Activated CD4-positive, alpha-beta T cell treated with anti-CD3 and anti-CD28 coated beads, Interleukin-2, Interleukin-4, amounts not matched to agents 100 ng/mL and 50 ng/mL, durations not matched to agents 16 hours and 8 hours (primary cell): ENCODE results near the gene MPDZ.

Experiments
- DNase-seq: peaks from one replicate; pipeline ENCODE4 v3.0.0-alpha.2; 2020; ENCODE audit warnings: low spot score

Gene MPDZ

GRCh38 chr9:13083366-13083765 is 196.1 kb downstream of the MPDZ start:
- DNase-seq = no peak

DNA sequence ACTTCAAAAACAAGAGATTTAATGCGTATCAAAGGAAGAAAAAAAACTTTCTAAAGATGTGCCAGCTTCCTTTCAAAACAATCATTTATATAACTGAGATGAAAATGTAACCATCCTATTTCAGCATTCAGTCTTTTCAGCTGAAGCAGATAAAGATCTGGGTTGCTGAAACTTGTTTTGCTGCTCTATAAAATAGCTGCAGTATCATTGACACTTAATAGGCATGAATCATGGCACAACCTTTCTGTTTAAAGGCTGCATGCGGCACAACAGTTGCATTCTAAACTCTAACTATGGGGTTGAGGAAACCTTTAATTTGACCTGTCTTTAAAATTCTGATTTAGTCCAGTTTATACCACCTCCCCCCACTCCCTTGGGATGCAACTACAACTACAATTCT is 196.7 kb downstream of the MPDZ start:
- no peak for DNase-seq

DNA sequence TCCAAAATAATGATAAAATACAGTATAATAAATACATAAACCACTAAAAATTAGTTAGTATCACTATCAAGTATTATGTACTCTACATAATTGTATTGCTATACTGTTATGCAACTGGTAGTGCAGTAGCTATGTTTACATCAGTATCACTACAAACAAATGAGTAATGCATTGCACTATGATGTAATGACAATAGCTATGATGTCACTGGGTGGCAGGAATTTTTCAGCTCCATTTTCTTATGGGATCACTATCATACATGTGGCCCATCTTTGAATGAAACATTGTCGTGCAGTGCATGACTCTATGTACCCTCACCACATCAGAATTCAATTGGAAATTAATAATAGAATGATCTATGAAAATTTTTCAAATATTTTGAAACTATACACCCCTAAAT is 201.3 kb downstream of the MPDZ start:
- no peak for DNase-seq

DNA sequence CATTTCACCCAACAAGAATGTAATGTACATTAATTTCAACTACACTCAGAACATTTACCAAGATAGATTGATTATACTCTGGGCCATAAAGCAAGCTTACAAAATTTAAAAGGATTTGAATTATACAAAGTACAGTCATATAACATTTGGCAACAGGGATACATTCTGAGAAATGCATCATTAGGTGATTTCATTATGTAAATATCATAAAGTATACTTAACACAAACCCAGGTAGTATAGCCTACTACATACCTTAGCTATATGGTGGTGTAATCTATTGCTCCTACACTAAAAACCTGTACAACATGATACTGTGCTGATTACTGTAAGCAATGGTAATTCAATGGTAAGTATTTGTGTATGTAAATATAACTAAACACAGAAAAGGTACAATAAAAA is 202.9 kb downstream of the MPDZ start:
- no peak for DNase-seq

- no peak for DNase-seq
These were observed 207.6 kb downstream of the MPDZ start for GRCh38 chr9:13071921-13072320.

DNA sequence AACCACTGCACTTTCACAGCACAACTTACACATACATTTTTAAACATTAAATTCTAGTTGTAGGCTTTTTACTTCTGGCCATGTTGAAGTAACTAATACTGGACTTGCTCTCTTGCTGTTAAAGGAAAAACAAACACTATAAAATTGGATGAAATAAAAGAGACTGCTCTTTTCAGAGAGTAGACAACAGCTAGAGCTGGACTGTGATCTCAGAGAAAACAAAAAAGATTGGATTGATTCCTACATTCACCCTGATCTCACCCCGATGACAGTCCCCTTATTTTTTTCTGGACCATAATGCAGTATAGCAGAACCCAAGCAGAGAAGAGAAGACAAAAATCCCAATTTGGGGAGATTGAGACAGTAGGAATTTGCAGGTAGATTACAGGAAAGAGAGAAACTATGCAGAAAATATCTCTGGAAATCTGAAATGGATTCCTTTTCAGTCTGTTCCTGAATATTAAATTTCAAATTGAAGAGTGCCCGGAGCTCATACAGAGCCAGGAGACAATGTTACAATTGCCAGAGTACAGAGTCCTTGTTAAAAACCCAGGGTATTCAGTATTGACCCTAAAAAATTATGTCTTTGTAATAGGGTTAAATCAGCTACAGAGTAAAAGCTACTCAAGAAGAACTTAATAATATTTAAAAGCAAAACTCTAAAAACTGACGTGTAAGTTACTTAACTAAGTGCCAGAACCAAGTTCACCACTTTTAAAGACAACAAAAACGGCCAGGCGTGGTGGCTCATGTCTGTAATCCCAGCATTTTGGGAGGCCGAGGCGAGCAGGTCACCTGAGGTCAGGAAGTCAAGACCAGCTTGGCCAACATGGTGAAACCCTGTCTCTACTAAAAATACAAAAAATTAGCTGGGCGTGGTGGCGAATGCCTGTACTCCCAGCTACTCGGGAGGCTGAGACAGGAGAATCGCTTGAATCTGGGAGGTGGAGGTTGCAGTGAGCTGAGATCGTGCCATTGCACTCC is 208.6 kb downstream of the MPDZ start:
- no peak for DNase-seq

GRCh38 chr9:13069498-13069897 is 210.0 kb downstream of the MPDZ start:
- no peak for DNase-seq

DNA sequence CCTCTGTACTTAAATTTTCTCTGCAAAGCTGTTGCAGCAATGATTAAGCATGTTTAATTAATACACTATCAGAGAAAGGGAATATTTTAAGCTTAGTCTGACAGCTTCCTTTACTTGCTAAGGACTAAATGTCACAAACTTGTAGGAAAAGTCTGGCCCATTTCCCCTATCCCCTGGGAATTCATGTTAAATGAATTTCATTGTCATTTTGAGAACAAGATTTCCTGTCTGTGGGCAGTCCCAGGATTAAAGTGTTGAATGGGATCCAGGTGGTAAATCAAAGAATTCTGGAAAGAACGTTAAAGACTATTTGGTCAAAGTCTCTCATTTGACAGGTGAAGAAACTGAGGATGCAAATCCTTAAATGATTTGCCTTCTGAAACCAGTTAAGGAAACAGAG is 214.8 kb downstream of the MPDZ start:
- no peak for DNase-seq

GRCh38 chr9:13063880-13064459 is 215.5 kb downstream of the MPDZ start:
- no peak for DNase-seq

DNA sequence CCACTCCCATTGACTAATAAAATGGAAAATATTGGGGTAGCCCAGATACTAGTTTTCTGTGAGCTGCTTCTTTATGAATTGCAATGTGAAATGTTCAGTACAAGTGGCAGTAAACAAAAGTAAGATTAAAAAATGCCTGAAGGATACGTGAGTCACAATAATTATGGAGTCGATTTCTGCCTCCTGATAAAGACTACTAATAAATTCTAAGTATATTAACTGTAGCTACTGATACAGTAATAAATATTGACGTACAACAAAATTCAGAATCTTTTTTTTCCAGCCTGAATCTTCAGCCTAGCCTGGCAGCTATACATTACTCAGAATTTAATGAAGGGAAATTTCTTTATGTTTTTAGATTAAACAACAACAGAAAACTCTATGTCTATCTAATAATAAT is 218.1 kb downstream of the MPDZ start:
- no peak for DNase-seq
